ENCODE measurements around the gene RSKR. TPM values are rescaled to one million over a fixed set of nuclear protein-coding genes. Genes with fewer than 3 reads are reported as not detected.

The RSKR gene
- total and polyA plus RNA-seq, 2 donors (not counting 1 experiment from before 2014, with no cell fraction given), result 20.3 to 31.9 TPM

DNA sequence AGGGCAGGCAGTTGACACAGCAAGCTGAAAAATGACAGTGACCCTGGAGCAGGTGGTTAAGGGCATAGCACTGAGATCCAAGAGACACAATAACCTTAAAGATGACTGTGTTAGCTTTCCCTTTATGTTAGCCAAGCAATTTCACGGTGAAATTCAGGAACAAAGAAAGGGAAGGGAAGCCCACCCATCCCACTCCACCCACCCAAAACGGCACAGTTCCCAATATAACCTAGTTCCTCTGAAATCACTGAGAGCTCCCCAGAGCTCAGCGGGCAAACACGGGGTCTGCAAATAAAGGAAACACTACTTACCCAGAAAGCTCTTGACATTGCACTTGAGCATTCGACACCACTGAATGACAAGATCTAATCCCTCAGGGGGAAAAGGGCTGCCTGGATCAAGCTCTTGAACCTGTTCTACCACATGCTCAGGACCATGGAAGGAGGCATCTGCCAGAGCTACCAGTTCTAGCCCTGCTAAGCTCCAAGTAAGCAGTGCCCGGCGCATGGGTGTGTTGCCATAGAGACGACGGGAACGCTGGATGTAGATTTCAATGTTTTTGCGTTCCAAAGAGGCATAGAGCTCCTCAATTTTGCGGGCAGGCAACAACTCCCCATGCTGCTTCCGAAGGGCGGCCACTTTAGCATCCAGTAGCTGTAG lies 20.4 kb upstream of the RSKR start:
- WGBS (ENCODE audit: insufficient coverage), result 97% methylated on average over 13 of the region's 14 CpGs
- H3K36me3 ChIP-seq (replicated peaks in 1 of 2; ENCODE audit: control extremely low read depth in 1 of 2, control insufficient read depth in 1 of 2, extremely low read depth in 1 of 2, insufficient read depth in 2 of 2, low read length in 1 of 2), result peaks cover 30 to 92% of the 10 kb centered on the region in 2 experiments
- H3K9me3 Mint-ChIP-seq (ENCODE audit: insufficient read depth), result no peaks in the 10 kb centered on the region
- H3K4me1 ChIP-seq (ENCODE audit: control insufficient read depth in 2 of 2, insufficient read depth in 2 of 2, low read length in 2 of 2), result no peaks in the 10 kb centered on the region
- ChIA-PET CTCF (interaction anchor here (0.6 to 1.5 kb wide), 3 partner anchors 10 to 1484 kb away, joined by 3 to 5 read pairs (median 3); partner anchors contain the start of gene RPL23A), POLR2A (interaction anchor here (0.5 kb wide), 1 partner anchor 120 kb away, joined by 3 read pairs; no protein-coding TSS in a partner anchor)
- H3K27me3 ChIP-seq (replicated peaks in 1 of 4; ENCODE audit: control extremely low read depth in 1 of 4, control insufficient read depth in 3 of 4, insufficient read depth in 4 of 4, low read length in 3 of 4), result no peaks in the 10 kb centered on the region
- intact Hi-C loops (cut with micrococcal nuclease), result no loop called here
- H3K4me3 Mint-ChIP-seq, result no peak overlapping the region
- H3K79me2 ChIP-seq (ENCODE audit: control insufficient read depth, insufficient read depth, low read length), result peaks cover 62% of the 10 kb centered on the region
- H3K9me3 ChIP-seq (ENCODE audit: control extremely low read depth in 1 of 3, control insufficient read depth in 2 of 3, insufficient read depth in 1 of 3, low read length in 2 of 3), result no peaks in the 10 kb centered on the region
- no peak overlapping the region for H2AFZ ChIP-seq (ENCODE audit: insufficient read depth, low read depth, low read length, poor library complexity, severe bottlenecking)
- peaks cover 54% of the 10 kb centered on the region for H4K20me1 ChIP-seq (ENCODE audit: control insufficient read depth, insufficient read depth, low read length, poor library complexity, severe bottlenecking)
- H3K27ac Mint-ChIP-seq, result no peak overlapping the region
- no peak overlapping the region for H3K9ac ChIP-seq (ENCODE audit: low read length)
- no peaks in the 10 kb centered on the region for H3K27me3 Mint-ChIP-seq
- no peak for DNase-seq
- no peak overlapping the region for H3K4me3 ChIP-seq (ENCODE audit: control extremely low read depth in 1 of 5, extremely low read depth in 1 of 5, insufficient read depth in 1 of 5, low read depth in 2 of 5, low read length in 4 of 5)
- no peak overlapping the region for H3K4me2 ChIP-seq (replicated peaks; ENCODE audit: low read depth, low read length, poor library complexity, severe bottlenecking)
- no peak for ATAC-seq (ENCODE audit: low read depth)
- no peak overlapping the region for H3K27ac ChIP-seq (ENCODE audit: low read length in 2 of 2)
- TF ChIP-seq, protein P1, sequence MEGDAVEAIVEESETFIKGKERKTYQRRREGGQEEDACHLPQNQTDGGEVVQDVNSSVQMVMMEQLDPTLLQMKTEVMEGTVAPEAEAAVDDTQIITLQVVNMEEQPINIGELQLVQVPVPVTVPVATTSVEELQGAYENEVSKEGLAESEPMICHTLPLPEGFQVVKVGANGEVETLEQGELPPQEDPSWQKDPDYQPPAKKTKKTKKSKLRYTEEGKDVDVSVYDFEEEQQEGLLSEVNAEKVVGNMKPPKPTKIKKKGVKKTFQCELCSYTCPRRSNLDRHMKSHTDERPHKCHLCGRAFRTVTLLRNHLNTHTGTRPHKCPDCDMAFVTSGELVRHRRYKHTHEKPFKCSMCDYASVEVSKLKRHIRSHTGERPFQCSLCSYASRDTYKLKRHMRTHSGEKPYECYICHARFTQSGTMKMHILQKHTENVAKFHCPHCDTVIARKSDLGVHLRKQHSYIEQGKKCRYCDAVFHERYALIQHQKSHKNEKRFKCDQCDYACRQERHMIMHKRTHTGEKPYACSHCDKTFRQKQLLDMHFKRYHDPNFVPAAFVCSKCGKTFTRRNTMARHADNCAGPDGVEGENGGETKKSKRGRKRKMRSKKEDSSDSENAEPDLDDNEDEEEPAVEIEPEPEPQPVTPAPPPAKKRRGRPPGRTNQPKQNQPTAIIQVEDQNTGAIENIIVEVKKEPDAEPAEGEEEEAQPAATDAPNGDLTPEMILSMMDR (IDR thresholded peaks at IDR 0.05), result no peak
- H3K4me1 Mint-ChIP-seq, result peaks cover 4% of the 10 kb centered on the region

DNA sequence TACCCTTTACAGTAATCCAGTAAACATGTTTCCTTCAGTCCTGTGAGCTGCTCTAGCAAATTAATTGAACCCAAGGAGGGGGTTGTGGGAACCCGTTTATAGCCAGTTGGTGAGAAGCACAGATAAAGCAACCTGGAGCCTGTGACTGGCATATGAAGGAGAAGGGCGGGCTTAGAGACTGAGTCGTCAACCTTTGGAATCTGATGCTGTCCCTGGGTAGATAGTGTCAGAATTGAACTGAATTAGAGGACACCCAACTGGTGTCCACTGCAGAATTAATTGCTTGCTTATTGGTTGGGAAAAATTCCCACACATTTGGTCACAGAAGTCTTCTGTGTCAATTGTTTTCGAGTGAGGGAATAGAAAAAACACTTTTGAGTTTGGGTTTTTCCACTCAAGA lies 12.8 kb upstream of the RSKR start:
- ATAC-seq (ENCODE audit: low read depth) (no peak), DNase-seq (no peak)
- 94% methylated on average over 3 of the region's 4 CpGs for WGBS (ENCODE audit: insufficient coverage)
- H3K9me3 ChIP-seq (ENCODE audit: control extremely low read depth in 1 of 3, control insufficient read depth in 2 of 3, insufficient read depth in 1 of 3, low read length in 2 of 3), result no peaks in the 10 kb centered on the region
- H3K27me3 ChIP-seq (replicated peaks in 1 of 4; ENCODE audit: control extremely low read depth in 1 of 4, control insufficient read depth in 3 of 4, insufficient read depth in 4 of 4, low read length in 3 of 4), result no peaks in the 10 kb centered on the region
- H3K4me1 ChIP-seq (ENCODE audit: control insufficient read depth in 2 of 2, insufficient read depth in 2 of 2, low read length in 2 of 2), result no peaks in the 10 kb centered on the region
- H3K4me3 Mint-ChIP-seq, result no peak overlapping the region
- intact Hi-C loops (cut with micrococcal nuclease), result no loop called here
- no peak overlapping the region for H2AFZ ChIP-seq (ENCODE audit: insufficient read depth, low read depth, low read length, poor library complexity, severe bottlenecking)
- no peak overlapping the region for H3K27ac ChIP-seq (ENCODE audit: low read length in 2 of 2)
- no peak for TF ChIP-seq EZH2 (IDR thresholded peaks at IDR 0.05; ENCODE audit: borderline replicate concordance, insufficient read depth, low read depth, low read length, poor library complexity, severe bottlenecking)
- TF ChIP-seq, protein P1 (IDR thresholded peaks at IDR 0.05), result no peak
- peaks cover 13% of the 10 kb centered on the region for H3K79me2 ChIP-seq (ENCODE audit: control insufficient read depth, insufficient read depth, low read length)
- no peak overlapping the region for H3K4me3 ChIP-seq (ENCODE audit: control extremely low read depth in 1 of 5, extremely low read depth in 1 of 5, insufficient read depth in 1 of 5, low read depth in 2 of 5, low read length in 4 of 5)
- peaks cover 8 to 72% of the 10 kb centered on the region in 2 experiments for H3K36me3 ChIP-seq (replicated peaks in 1 of 2; ENCODE audit: control extremely low read depth in 1 of 2, control insufficient read depth in 1 of 2, extremely low read depth in 1 of 2, insufficient read depth in 2 of 2, low read length in 1 of 2)
- no peaks in the 10 kb centered on the region for H3K27me3 Mint-ChIP-seq
- no peak overlapping the region for H3K4me2 ChIP-seq (replicated peaks; ENCODE audit: low read depth, low read length, poor library complexity, severe bottlenecking)
- no peaks in the 10 kb centered on the region for H3K4me1 Mint-ChIP-seq
- H3K9me3 Mint-ChIP-seq (ENCODE audit: insufficient read depth), result no peaks in the 10 kb centered on the region
- H3K9ac ChIP-seq (ENCODE audit: low read length), result no peak overlapping the region
- ChIA-PET POLR2A (no interaction called here), CTCF (no interaction called here)
- no peak overlapping the region for H3K27ac Mint-ChIP-seq
- H4K20me1 ChIP-seq (ENCODE audit: control insufficient read depth, insufficient read depth, low read length, poor library complexity, severe bottlenecking), result peaks cover 13% of the 10 kb centered on the region

Measured in B cell (primary cell).